Natural killer cell (primary cell): Measurements from ENCODE around the gene ASB14. TPM values are rescaled to one million over a fixed set of nuclear protein-coding genes. Genes with fewer than 3 reads are reported as not detected.

Experiments
- ATAC-seq, 3 donors: fragments of 150-1000 bp in 2 of 3; fragments of 200-7000 bp in 1 of 3; cut with Tn5 transposase; 1 replicate in 1 of 3; 2 replicates in 2 of 3; pipeline ENCODE4 v1.10.0; 2021; ENCODE audit warnings: mild to moderate bottlenecking in 2 of 3, moderate library complexity in 2 of 3
- DNase-seq, 2 donors: peaks; one replicate each; pipeline versions ENCODE4 v3.0.0 to v3.0.0-alpha.2; 2013 to 2021; ENCODE audit warnings: mixed read lengths in 1 of 2
- H3K27ac ChIP-seq: one replicate; pipeline ENCODE4 v1.5.1; 2013; ENCODE audit warnings: mild to moderate bottlenecking, low read length
- H3K27me3 ChIP-seq: one replicate; pipeline ENCODE4 v1.6.1; 2013; ENCODE audit warnings: low read length; ENCODE audit not compliant: control insufficient read depth, insufficient read depth
- H3K36me3 ChIP-seq: one replicate; pipeline ENCODE4 v1.6.1; 2013; ENCODE audit warnings: low read length; ENCODE audit not compliant: control insufficient read depth, insufficient read depth
- H3K4me1 ChIP-seq: one replicate; pipeline ENCODE4 v1.6.1; 2013; ENCODE audit warnings: low read length; ENCODE audit not compliant: control insufficient read depth, insufficient read depth
- H3K4me3 ChIP-seq: one replicate; pipeline ENCODE4 v1.5.1; 2013; ENCODE audit warnings: low read length
- H3K9me3 ChIP-seq: one replicate; pipeline ENCODE4 v1.6.1; 2013; ENCODE audit warnings: low read length; ENCODE audit not compliant: control insufficient read depth, insufficient read depth
- H3K27ac Mint-ChIP-seq, 2 donors: one replicate each; pipeline ENCODE4 v1.8.0; 2022; ENCODE audit warnings: mild to moderate bottlenecking in 2 of 2, mixed read lengths in 2 of 2, moderate library complexity in 1 of 2
- H3K27me3 Mint-ChIP-seq, 2 donors: one replicate each; pipeline ENCODE4 v1.8.0; 2022; ENCODE audit warnings: low read depth in 2 of 2, mixed read lengths in 2 of 2
- H3K36me3 Mint-ChIP-seq: one replicate; pipeline ENCODE4 v1.8.0; 2022; ENCODE audit warnings: mixed read lengths
- H3K4me1 Mint-ChIP-seq, 2 donors: one replicate each; pipeline ENCODE4 v1.8.0; 2022; ENCODE audit warnings: mixed read lengths in 2 of 2
- H3K4me3 Mint-ChIP-seq: one replicate; pipeline ENCODE4 v1.8.0; 2022; ENCODE audit warnings: mild to moderate bottlenecking, moderate library complexity, mixed read lengths
- H3K9me3 Mint-ChIP-seq, 2 donors: one replicate each; pipeline ENCODE4 v1.8.0; 2022; ENCODE audit warnings: mixed read lengths in 2 of 2
- CTCF ChIP-seq: fragments of 200-600 bp; IDR thresholded peaks from one replicate; pipeline ENCODE4 v1.8.0; 2022; ENCODE audit warnings: antibody characterized with exemption
- WGBS: methylation state at CpG from one replicate; pipeline ENCODE4 v1.1.7; 2013; ENCODE audit warnings: missing lambda C conversion rate; ENCODE audit not compliant: insufficient coverage; 5-methylcytosine and 5-hydroxymethylcytosine counted together
- intact Hi-C: fragments of 100-400 bp; cut with micrococcal nuclease; formaldehyde crosslinking; loops from one replicate; pipeline ENCODE4 v1.14.2; 2022
- total RNA-seq, 4 donors: library from RNA; stranded (reverse); fragments of 120-200 nt in 1 of 4; gene quantifications; one replicate each; pipeline versions ENCODE4 v1.2.3 to v1.2.4, GENCODE V29; 2013 to 2022

ASB14 gene
- total RNA-seq, 3 donors from 2014 or later (not counting 1 experiment from before 2014, with no cell fraction given), result not detected

DNA sequence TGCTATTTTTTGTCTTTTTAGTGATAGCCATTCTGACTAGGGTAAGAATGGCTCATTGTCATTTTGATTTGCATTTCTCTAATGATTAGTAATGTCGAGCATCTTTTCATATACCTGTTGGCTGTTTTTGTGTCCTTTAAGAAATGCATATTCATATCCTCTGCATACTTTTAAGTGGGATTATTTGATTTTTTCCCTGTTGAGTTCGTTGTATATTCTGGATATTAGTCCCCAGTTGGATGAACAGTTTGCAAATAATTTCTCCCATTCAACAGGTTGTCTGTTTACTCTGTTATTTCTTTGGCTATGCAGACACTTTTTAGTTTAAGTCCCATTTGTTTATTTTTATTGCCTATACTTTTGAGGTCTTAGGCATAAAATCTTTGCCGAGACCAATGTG is 30.6 kb downstream of the ASB14 start:
- TF ChIP-seq CTCF, result no peak
- H3K9me3 ChIP-seq, result no peaks in the 10 kb centered on the region
- Mint-ChIP-seq H3K4me1 (no peaks in the 10 kb centered on the region), H3K4me3 (no peak overlapping the region), H3K9me3 (peaks cover 0 to 3% of the 10 kb centered on the region in 2 donors), H3K27me3 (no peaks in the 10 kb centered on the region), H3K36me3 (peaks cover 40% of the 10 kb centered on the region), H3K27ac (no peak overlapping the region)
- H3K36me3 ChIP-seq, result peaks cover 56% of the 10 kb centered on the region
- intact Hi-C loops, result no loop called here
- DNase-seq (no peak), ATAC-seq (no peak)
- H3K4me1 ChIP-seq, result no peaks in the 10 kb centered on the region
- no CpG with 5 or more reads among the region's 3 CpGs for WGBS
- no peak overlapping the region for H3K4me3 ChIP-seq
- H3K27me3 ChIP-seq, result no peaks in the 10 kb centered on the region
- H3K27ac ChIP-seq, result no peak overlapping the region

GRCh38 chr3:57261119-57261518 is 31.4 kb downstream of the ASB14 start:
- H3K4me1 ChIP-seq, result no peaks in the 10 kb centered on the region
- H3K27ac ChIP-seq, result no peak overlapping the region
- peaks cover 51% of the 10 kb centered on the region for H3K36me3 ChIP-seq
- H3K27me3 ChIP-seq, result no peaks in the 10 kb centered on the region
- no peaks in the 10 kb centered on the region for H3K9me3 ChIP-seq
- ATAC-seq (no peak), DNase-seq (no peak)
- peaks cover 32% of the 10 kb centered on the region for H3K36me3 Mint-ChIP-seq
- TF ChIP-seq CTCF, result no peak
- intact Hi-C loops, result no loop called here
- no peak overlapping the region for H3K4me3 Mint-ChIP-seq
- H3K4me1 Mint-ChIP-seq, result no peaks in the 10 kb centered on the region
- H3K4me3 ChIP-seq, result no peak overlapping the region
- 94% methylated on average over 2 of the region's 4 CpGs for WGBS
- H3K9me3 Mint-ChIP-seq, result peaks cover 0 to 3% of the 10 kb centered on the region in 2 donors
- no peak overlapping the region for H3K27ac Mint-ChIP-seq
- no peaks in the 10 kb centered on the region for H3K27me3 Mint-ChIP-seq

- no peak for ATAC-seq
- Mint-ChIP-seq H3K36me3 (peaks cover 10% of the 10 kb centered on the region), H3K27me3 (no peaks in the 10 kb centered on the region), H3K27ac (no peak overlapping the region), H3K4me3 (no peak overlapping the region), H3K4me1 (no peaks in the 10 kb centered on the region), H3K9me3 (no peaks in the 10 kb centered on the region)
- H3K4me1 ChIP-seq, result no peaks in the 10 kb centered on the region
- H3K4me3 ChIP-seq, result no peak overlapping the region
- DNase-seq, result no peak
- H3K27ac ChIP-seq, result no peak overlapping the region
- no peak for TF ChIP-seq CTCF
- H3K36me3 ChIP-seq, result peaks cover 53% of the 10 kb centered on the region
- no peaks in the 10 kb centered on the region for H3K9me3 ChIP-seq
- H3K27me3 ChIP-seq, result no peaks in the 10 kb centered on the region
- intact Hi-C loops, result no loop called here
Measured at GRCh38 chr3:57257678-57258077, 34.8 kb downstream of the ASB14 start.

GRCh38 chr3:57256844-57257243 is 35.6 kb downstream of the ASB14 start:
- H3K4me1 Mint-ChIP-seq, result no peaks in the 10 kb centered on the region
- Histone ChIP-seq H3K27ac (no peak overlapping the region), H3K9me3 (no peaks in the 10 kb centered on the region), H3K4me3 (no peak overlapping the region), H3K4me1 (no peaks in the 10 kb centered on the region), H3K27me3 (no peaks in the 10 kb centered on the region), H3K36me3 (peaks cover 54% of the 10 kb centered on the region)
- intact Hi-C loops, result no loop called here
- H3K4me3 Mint-ChIP-seq, result no peak overlapping the region
- no peaks in the 10 kb centered on the region for H3K9me3 Mint-ChIP-seq
- no peak for DNase-seq
- H3K36me3 Mint-ChIP-seq, result peaks cover 17% of the 10 kb centered on the region
- no peak for ATAC-seq
- TF ChIP-seq CTCF, result no peak
- H3K27ac Mint-ChIP-seq, result no peak overlapping the region
- H3K27me3 Mint-ChIP-seq, result no peaks in the 10 kb centered on the region
- 100% methylated on average over 3 of the region's 3 CpGs for WGBS
